H1 (cell line): ENCODE results near the gene PASD1. TPM values are rescaled to one million over a fixed set of nuclear protein-coding genes. Genes with fewer than 3 reads are reported as not detected.

Source experiments
- CTCF ChIA-PET: fragments of 300-600 bp; sonication (Branson Sonifier 250); formaldehyde crosslinking; loops from one replicate; lab custom pipeline; 2021; ENCODE audit not compliant: partially characterized antibody; lab: Charles Lee
- POLR2A ChIA-PET: fragments of 300-600 bp; sonication (Branson Sonifier 250); formaldehyde crosslinking; loops from one replicate; lab custom pipeline; 2021; ENCODE audit warnings: inconsistent platforms; ENCODE audit not compliant: partially characterized antibody; lab: Charles Lee
- DNase-seq, 2 experiments: peaks; one replicate each; pipeline versions ENCODE4 v3.0.0 to v3.0.0-alpha.2; 2010 to 2022; ENCODE audit warnings: low spot score in 2 of 2, low read depth in 1 of 2, mixed read lengths in 1 of 2
- FAIRE-seq: peaks from 2 replicates; lab custom pipeline; 2011; peaks lifted over from hg19 to GRCh38; lab: Jason Lieb, UNC
- H2AFZ ChIP-seq: 2 replicates; pipeline ENCODE4 v1.8.1; 2012; ENCODE audit warnings: low read length, inconsistent platforms
- H2AK5ac ChIP-seq: 2 replicates; pipeline ENCODE4 v1.6.1; 2013; ENCODE audit warnings: low read depth, low read length
- H2BK120ac ChIP-seq: replicated peaks from 2 replicates; pipeline ENCODE3; 2013; ENCODE audit warnings: low read depth, low read length, inconsistent platforms
- H2BK12ac ChIP-seq: 2 replicates; pipeline ENCODE4 v1.6.1; 2013; ENCODE audit warnings: low read depth, low read length
- H2BK15ac ChIP-seq: 2 replicates; pipeline ENCODE4 v1.6.1; 2013; ENCODE audit warnings: low read length
- H2BK20ac ChIP-seq: 2 replicates; pipeline ENCODE4 v1.6.1; 2013; ENCODE audit warnings: low read length
- H2BK5ac ChIP-seq: 2 replicates; pipeline ENCODE4 v1.6.1; 2013; ENCODE audit warnings: low read depth, low read length
- H3K14ac ChIP-seq: 2 replicates; pipeline ENCODE4 v1.6.1; 2013; ENCODE audit warnings: inconsistent platforms; ENCODE audit not compliant: insufficient read length
- H3K18ac ChIP-seq: 2 replicates; pipeline ENCODE4 v1.6.1; 2013; ENCODE audit warnings: low read length; ENCODE audit errors: extremely low read depth
- H3K23ac ChIP-seq: 2 replicates; pipeline ENCODE4 v1.6.1; 2013; ENCODE audit warnings: inconsistent platforms; ENCODE audit not compliant: insufficient read length
- H3K23me2 ChIP-seq: 2 replicates; pipeline ENCODE4 v1.6.1; 2013; ENCODE audit warnings: low read depth, low read length
- H3K27ac ChIP-seq: 2 replicates; pipeline ENCODE4 v1.6.1; 2011; ENCODE audit warnings: low read depth, low read length, inconsistent platforms
- H3K27me3 ChIP-seq, 4 experiments: replicated peaks in 1 of 4; 1 replicate in 1 of 4; 2 replicates in 3 of 4; pipeline versions ENCODE4 v1.6.1 to v1.8.1; 2011 to 2013; ENCODE audit warnings: low read length in 3 of 4, mild to moderate bottlenecking in 3 of 4, inconsistent platforms in 2 of 4, mixed read lengths in 2 of 4, moderate library complexity in 1 of 4; ENCODE audit not compliant: control insufficient read depth in 3 of 4, insufficient read depth in 3 of 4; ENCODE audit errors: extremely low read depth in 1 of 4
- H3K36me3 ChIP-seq, 4 experiments: 2 replicates each; pipeline versions ENCODE4 v1.6.1 to v1.8.1; 2011 to 2013; ENCODE audit warnings: mild to moderate bottlenecking in 4 of 4, low read length in 3 of 4, moderate library complexity in 2 of 4, control low read depth in 1 of 4, inconsistent platforms in 1 of 4; ENCODE audit not compliant: insufficient read depth in 4 of 4, control insufficient read depth in 2 of 4
- H3K4ac ChIP-seq: replicated peaks from 2 replicates; pipeline ENCODE3; 2013; ENCODE audit warnings: low read length, low read depth, mixed read lengths, inconsistent platforms; ENCODE audit not compliant: insufficient read length
- H3K4me1 ChIP-seq, 4 experiments: replicated peaks in 1 of 4; 1 replicate in 1 of 4; 2 replicates in 3 of 4; pipeline versions ENCODE4 v1.6.1 to v1.8.1; 2011 to 2013; ENCODE audit warnings: low read length in 3 of 4, inconsistent platforms in 2 of 4, mixed read lengths in 1 of 4; ENCODE audit not compliant: insufficient read depth in 4 of 4, control insufficient read depth in 3 of 4
- H3K4me2 ChIP-seq, 2 experiments: 2 replicates each; pipeline versions ENCODE4 v1.6.1 to v1.8.1; 2011 to 2013; ENCODE audit warnings: low read depth in 2 of 2, low read length in 2 of 2, control low read depth in 1 of 2, inconsistent platforms in 1 of 2, mild to moderate bottlenecking in 1 of 2; ENCODE audit not compliant: insufficient read depth in 1 of 2
- H3K4me3 ChIP-seq, 4 experiments: fragments of 200-600, 300-600 bp in 1 of 4; sonication (generic), shearing (Covaris generic), sonication (Bioruptor Twin) in 1 of 4; 2 replicates each; pipeline versions ENCODE4 v1.5.1 to v1.8.1; 2011 to 2016; ENCODE audit warnings: low read length in 4 of 4, low read depth in 3 of 4, control low read depth in 2 of 4, inconsistent platforms in 2 of 4, mild to moderate bottlenecking in 2 of 4, mixed read lengths in 1 of 4, moderate library complexity in 1 of 4; ENCODE audit not compliant: insufficient read depth in 2 of 4; ENCODE audit errors: extremely low read depth in 1 of 4
- H3K56ac ChIP-seq: replicated peaks from 2 replicates; pipeline ENCODE3; 2013; ENCODE audit warnings: low read depth, mild to moderate bottlenecking, mixed read lengths, low read length, inconsistent platforms; ENCODE audit not compliant: insufficient read length
- H3K79me1 ChIP-seq: 2 replicates; pipeline ENCODE4 v1.6.1; 2013; ENCODE audit warnings: low read depth, low read length, control low read depth
- H3K79me2 ChIP-seq, 2 experiments: 2 replicates each; pipeline versions ENCODE4 v1.6.1 to v1.8.1; 2012 to 2013; ENCODE audit warnings: low read length in 2 of 2, mild to moderate bottlenecking in 2 of 2, inconsistent platforms in 1 of 2; ENCODE audit not compliant: insufficient read depth in 2 of 2, control insufficient read depth in 1 of 2
- H3K9ac ChIP-seq, 4 experiments: replicated peaks in 1 of 4; 1 replicate in 1 of 4; 2 replicates in 3 of 4; pipeline versions ENCODE4 v1.6.1 to v1.8.1; 2011 to 2013; ENCODE audit warnings: low read depth in 3 of 4, low read length in 3 of 4, control low read depth in 2 of 4, mild to moderate bottlenecking in 2 of 4, moderate library complexity in 2 of 4, inconsistent platforms in 1 of 4; ENCODE audit errors: extremely low read depth in 1 of 4
- H3K9me3 ChIP-seq, 2 experiments: 2 replicates each; pipeline versions ENCODE4 v1.6.1 to v1.8.1; 2012 to 2013; ENCODE audit warnings: mild to moderate bottlenecking in 2 of 2, moderate library complexity in 2 of 2, control low read depth in 1 of 2, inconsistent platforms in 1 of 2, low read depth in 1 of 2, low read length in 1 of 2, mixed read lengths in 1 of 2; ENCODE audit not compliant: insufficient read depth in 2 of 2
- H4K20me1 ChIP-seq, 2 experiments: replicated peaks in 1 of 2; 2 replicates each; pipeline versions ENCODE3 to v1.8.1; 2011 to 2013; ENCODE audit warnings: inconsistent platforms in 2 of 2, low read length in 2 of 2, mild to moderate bottlenecking in 1 of 2; ENCODE audit not compliant: insufficient read depth in 2 of 2, control insufficient read depth in 1 of 2
- H4K5ac ChIP-seq: 2 replicates; pipeline ENCODE4 v1.6.1; 2013; ENCODE audit warnings: low read length, low read depth, mixed read lengths, inconsistent platforms; ENCODE audit not compliant: insufficient read length
- H4K8ac ChIP-seq: 2 replicates; pipeline ENCODE4 v1.8.0; 2013; ENCODE audit warnings: mild to moderate bottlenecking, moderate library complexity, low read length, inconsistent platforms; ENCODE audit not compliant: insufficient read depth; ENCODE audit errors: extremely low read depth
- H4K91ac ChIP-seq: replicated peaks from 2 replicates; pipeline ENCODE3; 2013; ENCODE audit warnings: low read length, mixed read lengths, inconsistent platforms; ENCODE audit not compliant: insufficient read length
- CHD1 ChIP-seq: IDR thresholded peaks from 2 replicates; pipeline ENCODE4 v1.6.1; 2012; ENCODE audit warnings: low read depth, low read length, improper control_type of control experiment
- CTBP2 ChIP-seq: IDR thresholded peaks from 2 replicates; pipeline ENCODE4 v1.7.0; 2011; ENCODE audit warnings: borderline replicate concordance, mild to moderate bottlenecking, moderate library complexity, mixed read lengths, low read length; ENCODE audit not compliant: insufficient read depth, insufficient read length
- KDM5A ChIP-seq: fragments of 200-600 bp; IDR thresholded peaks from 2 replicates; pipeline ENCODE4 v1.7.1; 2012; ENCODE audit warnings: mild to moderate bottlenecking, low read length, inconsistent platforms, mixed read lengths
- SP4 ChIP-seq: IDR thresholded peaks from 2 replicates; pipeline ENCODE4 v1.6.1; 2012; ENCODE audit warnings: low read length, inconsistent platforms
- WGBS, 2 experiments: shearing (Covaris generic) in 1 of 2; methylation state at CpG; one replicate each; pipeline versions ENCODE4 v1.1.6 to v1.1.7; 2013 to 2015; ENCODE audit warnings: low lambda C conversion rate in 2 of 2, mixed read lengths in 2 of 2, inconsistent platforms in 1 of 2, low coverage in 1 of 2, missing lambda C conversion rate in 1 of 2; ENCODE audit not compliant: insufficient replicate concordance in 2 of 2, insufficient coverage in 1 of 2, insufficient read length in 1 of 2; ENCODE audit errors: extremely low coverage in 1 of 2, missing lambda C conversion rate in 1 of 2; 5-methylcytosine and 5-hydroxymethylcytosine counted together
- polyA plus RNA-seq, 7 experiments: library from polyadenylated mRNA; depleted of rRNA in 3 of 7; stranded (reverse) in 5 of 7; unstranded in 2 of 7; fragments of >200 nt in 5 of 7; fragments of 200-250 nt in 2 of 7; gene quantifications; 1 replicate in 5 of 7; 2 replicates in 1 of 7; 4 replicates in 1 of 7; pipeline versions ENCODE4 v1.2.1 to v1.2.3, GENCODE V29; 2011 to 2013; ENCODE audit warnings: missing spikeins in 2 of 7, mixed read lengths in 2 of 7
- total RNA-seq: library from RNA; stranded (reverse); fragmentation: NEBNext Ultra II Directional; extraction: Animal tissue kit (Norgen Biotek cat#: 25700); gene quantifications from 2 replicates; pipeline ENCODE4 v1.2.1, GENCODE V29; 2021
- TF ChIP-seq, protein P1 (sequence below): IDR thresholded peaks from 2 replicates; pipeline ENCODE4 v1.6.1; 2011; ENCODE audit warnings: low read length, improper control_type of control experiment
- TF ChIP-seq, protein P2 (sequence below): IDR thresholded peaks from 2 replicates; pipeline ENCODE4 v1.6.1; 2012; ENCODE audit warnings: low read length, inconsistent platforms

Gene PASD1
- total and polyA plus RNA-seq, 2 of the 8 experiments (the other 6 are each of a cell fraction or from before 2014, with no cell fraction given) = 0.03 to 0.09 TPM

DNA sequence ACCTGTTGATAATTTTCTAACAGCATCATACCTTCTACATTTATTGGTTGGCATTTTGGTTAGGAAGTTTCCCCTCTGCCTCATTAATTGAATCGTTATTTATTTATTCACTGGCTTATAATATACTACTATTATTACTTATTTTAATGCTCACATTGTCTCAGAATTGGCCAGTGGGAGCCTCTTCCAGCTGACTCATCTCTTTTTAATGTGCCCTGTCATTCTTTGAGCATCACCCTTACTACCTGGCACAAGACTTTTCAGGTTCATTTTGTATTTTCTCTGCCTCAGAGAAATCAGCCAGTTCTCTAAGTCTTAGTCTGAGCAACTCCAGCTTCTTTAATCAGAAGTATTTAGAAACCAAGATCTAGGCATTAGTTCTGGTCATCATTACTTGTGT, 71.5 kb downstream of the PASD1 start:
- H3K56ac ChIP-seq = no peak overlapping the region
- no peak overlapping the region for H3K27ac ChIP-seq
- no peaks in the 10 kb centered on the region for H3K4me1 ChIP-seq
- no peak overlapping the region for H2AFZ ChIP-seq
- FAIRE-seq (no peak), DNase-seq (no peak)
- H3K4me2 ChIP-seq = no peak overlapping the region
- H2BK20ac ChIP-seq = no peak overlapping the region
- H3K9ac ChIP-seq = no peak overlapping the region
- no peak overlapping the region for H3K18ac ChIP-seq
- TF ChIP-seq, protein P1, sequence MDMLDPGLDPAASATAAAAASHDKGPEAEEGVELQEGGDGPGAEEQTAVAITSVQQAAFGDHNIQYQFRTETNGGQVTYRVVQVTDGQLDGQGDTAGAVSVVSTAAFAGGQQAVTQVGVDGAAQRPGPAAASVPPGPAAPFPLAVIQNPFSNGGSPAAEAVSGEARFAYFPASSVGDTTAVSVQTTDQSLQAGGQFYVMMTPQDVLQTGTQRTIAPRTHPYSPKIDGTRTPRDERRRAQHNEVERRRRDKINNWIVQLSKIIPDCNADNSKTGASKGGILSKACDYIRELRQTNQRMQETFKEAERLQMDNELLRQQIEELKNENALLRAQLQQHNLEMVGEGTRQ = no peak
- TF ChIP-seq KDM5A (no peak), SP4 (no peak), CHD1 (no peak), CTBP2 (no peak)
- TF ChIP-seq, protein P2, sequence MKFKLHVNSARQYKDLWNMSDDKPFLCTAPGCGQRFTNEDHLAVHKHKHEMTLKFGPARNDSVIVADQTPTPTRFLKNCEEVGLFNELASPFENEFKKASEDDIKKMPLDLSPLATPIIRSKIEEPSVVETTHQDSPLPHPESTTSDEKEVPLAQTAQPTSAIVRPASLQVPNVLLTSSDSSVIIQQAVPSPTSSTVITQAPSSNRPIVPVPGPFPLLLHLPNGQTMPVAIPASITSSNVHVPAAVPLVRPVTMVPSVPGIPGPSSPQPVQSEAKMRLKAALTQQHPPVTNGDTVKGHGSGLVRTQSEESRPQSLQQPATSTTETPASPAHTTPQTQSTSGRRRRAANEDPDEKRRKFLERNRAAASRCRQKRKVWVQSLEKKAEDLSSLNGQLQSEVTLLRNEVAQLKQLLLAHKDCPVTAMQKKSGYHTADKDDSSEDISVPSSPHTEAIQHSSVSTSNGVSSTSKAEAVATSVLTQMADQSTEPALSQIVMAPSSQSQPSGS = no peak
- no peak overlapping the region for H4K91ac ChIP-seq
- no peaks in the 10 kb centered on the region for H4K20me1 ChIP-seq
- H2BK12ac ChIP-seq = no peak overlapping the region
- H2BK120ac ChIP-seq = no peak overlapping the region
- no peak overlapping the region for H3K23ac ChIP-seq
- no peaks in the 10 kb centered on the region for H3K79me2 ChIP-seq
- no peak overlapping the region for H3K4me3 ChIP-seq
- H4K8ac ChIP-seq = no peak overlapping the region
- H3K14ac ChIP-seq = no peak overlapping the region
- H3K9me3 ChIP-seq = no peaks in the 10 kb centered on the region
- no peaks in the 10 kb centered on the region for H3K27me3 ChIP-seq
- no peaks in the 10 kb centered on the region for H3K23me2 ChIP-seq
- no peak overlapping the region for H2BK15ac ChIP-seq
- WGBS, 2 experiments = 100% methylated on average over 1 of the region's 1 CpG; no CpG with 5 or more reads in 1 of the 2 experiments
- POLR2A ChIA-PET = no interaction called here
- H2AK5ac ChIP-seq = no peak overlapping the region
- no peak overlapping the region for H3K4ac ChIP-seq
- CTCF ChIA-PET = interaction anchor here (1.9 kb wide), 1 partner anchor 129 kb away, joined by 4 read pairs; no protein-coding TSS in a partner anchor
- no peaks in the 10 kb centered on the region for H3K36me3 ChIP-seq
- no peak overlapping the region for H2BK5ac ChIP-seq
- H4K5ac ChIP-seq = no peak overlapping the region
- no peaks in the 10 kb centered on the region for H3K79me1 ChIP-seq
